Neural cell (in vitro differentiated cells): ENCODE data around the gene TSPAN31. TPM values are rescaled to one million over a fixed set of nuclear protein-coding genes. Genes with fewer than 3 reads are reported as not detected.

Source experiments
- H2AFZ ChIP-seq: fragments of 200-600, 300-800 bp; sonication (generic), shearing (Covaris generic); 2 replicates; pipeline ENCODE4 v1.6.0; 2014; ENCODE audit warnings: low read depth, mild to moderate bottlenecking, antibody characterized with exemption, low read length, moderate library complexity
- H3F3A ChIP-seq: fragments of 200-600 bp; shearing (Covaris generic); 2 replicates; pipeline ENCODE4 v1.6.1; 2016; ENCODE audit warnings: mild to moderate bottlenecking, moderate library complexity, mixed read lengths, antibody characterized with exemption, low read length; ENCODE audit not compliant: insufficient read depth, poor library complexity, severe bottlenecking
- H3K27ac ChIP-seq: fragments of 200-600, 300-800 bp; sonication (generic), shearing (Covaris generic); 2 replicates; pipeline ENCODE4 v1.5.1; 2014; ENCODE audit warnings: mild to moderate bottlenecking, low read length, moderate library complexity
- H3K27me3 ChIP-seq: fragments of 300-800, 200-600 bp; sonication (generic), shearing (Covaris generic); 2 replicates; pipeline ENCODE4 v1.6.0; 2014; ENCODE audit warnings: mild to moderate bottlenecking, low read depth, low read length, moderate library complexity; ENCODE audit not compliant: insufficient read depth
- H3K36me3 ChIP-seq: fragments of 300-800, 200-600 bp; sonication (generic), shearing (Covaris generic); 2 replicates; pipeline ENCODE4 v1.5.1; 2014; ENCODE audit warnings: mild to moderate bottlenecking, antibody characterized with exemption, low read length, moderate library complexity; ENCODE audit not compliant: insufficient read depth
- H3K4me2 ChIP-seq: fragments of 300-800, 200-600 bp; sonication (generic), shearing (Covaris generic); 2 replicates; pipeline ENCODE4 v1.6.0; 2014; ENCODE audit warnings: mild to moderate bottlenecking, low read length
- H3K4me3 ChIP-seq: fragments of 300-800, 200-600 bp; sonication (generic), shearing (Covaris generic); 2 replicates; pipeline ENCODE4 v1.5.1; 2014; ENCODE audit warnings: mild to moderate bottlenecking, low read length, moderate library complexity
- H3K79me2 ChIP-seq: fragments of 200-600 bp; shearing (Covaris generic); replicated peaks from 2 replicates; pipeline ENCODE4 v1.6.0; 2014; ENCODE audit warnings: mild to moderate bottlenecking, low read length, moderate library complexity; ENCODE audit not compliant: insufficient read depth
- H3K9ac ChIP-seq: fragments of 300-800, 200-600 bp; sonication (generic), shearing (Covaris generic); 2 replicates; pipeline ENCODE4 v1.6.1; 2016; ENCODE audit warnings: mild to moderate bottlenecking, low read length, mixed read lengths
- H3K9me2 ChIP-seq: fragments of 200-600 bp; shearing (Covaris generic); 2 replicates; pipeline ENCODE4 v1.6.1; 2016; ENCODE audit warnings: mild to moderate bottlenecking, low read length, mixed read lengths; ENCODE audit not compliant: insufficient read depth
- H3K9me3 ChIP-seq: fragments of 200-600, 300-800 bp; sonication (generic), shearing (Covaris generic); 2 replicates; pipeline ENCODE4 v1.6.1; 2016; ENCODE audit warnings: mild to moderate bottlenecking, mixed run types, low read length, moderate library complexity, mixed read lengths
- H4K20me1 ChIP-seq: fragments of 200-600 bp; shearing (Covaris generic); 2 replicates; pipeline ENCODE4 v1.6.1; 2016; ENCODE audit warnings: mild to moderate bottlenecking, mixed run types; ENCODE audit not compliant: insufficient read depth
- EP300 ChIP-seq: fragments of 450-650 bp; conservative IDR thresholded peaks from 2 replicates; pipeline ENCODE4 v1.6.1; 2014; ENCODE audit warnings: antibody characterized with exemption, mild to moderate bottlenecking, moderate library complexity; ENCODE audit not compliant: poor library complexity, severe bottlenecking
- EZH2 ChIP-seq: fragments of 200-600, 300-800 bp; shearing (Covaris generic), sonication (generic); IDR thresholded peaks from 2 replicates; pipeline ENCODE4 v1.6.1; 2014; ENCODE audit warnings: antibody characterized with exemption, low read length, borderline replicate concordance, mild to moderate bottlenecking; ENCODE audit not compliant: insufficient read depth, poor library complexity, severe bottlenecking
- MXI1 ChIP-seq: fragments of 450-650 bp; conservative IDR thresholded peaks from 2 replicates; pipeline ENCODE4 v1.6.1; 2014; ENCODE audit warnings: antibody characterized with exemption, mild to moderate bottlenecking; ENCODE audit not compliant: poor library complexity, severe bottlenecking
- POLR2AphosphoS5 ChIP-seq: IDR thresholded peaks from 2 replicates; pipeline ENCODE4 v1.6.1; 2012
- RAD21 ChIP-seq: fragments of 450-650 bp; conservative IDR thresholded peaks from 2 replicates; pipeline ENCODE4 v1.6.1; 2014; ENCODE audit warnings: antibody characterized with exemption, mild to moderate bottlenecking, moderate library complexity
- REST ChIP-seq: IDR thresholded peaks from 2 replicates; pipeline ENCODE4 v1.6.1; 2012; ENCODE audit warnings: borderline replicate concordance
- SMC3 ChIP-seq: fragments of 450-650 bp; conservative IDR thresholded peaks from 2 replicates; pipeline ENCODE4 v1.6.1; 2014; ENCODE audit warnings: antibody characterized with exemption, mild to moderate bottlenecking, moderate library complexity; ENCODE audit not compliant: poor library complexity
- TAF1 ChIP-seq: IDR thresholded peaks from 2 replicates; pipeline ENCODE4 v1.6.1; 2012; ENCODE audit warnings: low read depth
- polyA plus RNA-seq: library from polyadenylated mRNA; depleted of rRNA; stranded (reverse); fragments of >200 nt; gene quantifications from 2 replicates; pipeline ENCODE4 v1.2.3, GENCODE V29; 2014
- TF ChIP-seq, protein P1 (sequence below): fragments of 450-650 bp; IDR thresholded peaks from 2 replicates; pipeline ENCODE4 v1.5.1; 2014; ENCODE audit warnings: antibody characterized with exemption, mild to moderate bottlenecking, moderate library complexity; ENCODE audit not compliant: poor library complexity, severe bottlenecking

Gene TSPAN31
- polyA plus RNA-seq, 1 donor from 2014 or later, result 85.3 TPM

DNA sequence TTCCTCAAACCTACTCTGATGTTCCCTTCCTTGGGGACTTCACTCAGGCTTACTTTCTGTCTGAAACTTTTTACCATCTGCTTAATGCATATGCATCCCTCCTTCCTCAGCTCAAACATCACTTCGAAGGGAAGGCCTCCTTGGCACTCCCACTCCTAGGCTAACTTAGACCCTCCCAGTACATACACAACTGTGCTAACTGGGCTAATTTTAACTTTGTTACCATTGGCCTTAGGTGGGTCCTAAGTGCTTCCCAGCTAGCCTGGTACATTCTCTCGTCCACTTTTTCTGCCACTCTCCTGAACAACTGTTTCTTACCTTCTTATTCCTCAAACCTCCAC, 31.4 kb downstream of the TSPAN31 start:
- no peak overlapping the region for H3K9ac ChIP-seq
- no peak overlapping the region for H3K4me3 ChIP-seq
- H3K9me3 ChIP-seq, result no peaks in the 10 kb centered on the region
- no peaks in the 10 kb centered on the region for H3K36me3 ChIP-seq
- TF ChIP-seq EZH2 (no peak), REST (no peak), EP300 (no peak), RAD21 (no peak), POLR2AphosphoS5 (no peak), SMC3 (no peak), TAF1 (no peak), MXI1 (no peak)
- TF ChIP-seq, protein P1, sequence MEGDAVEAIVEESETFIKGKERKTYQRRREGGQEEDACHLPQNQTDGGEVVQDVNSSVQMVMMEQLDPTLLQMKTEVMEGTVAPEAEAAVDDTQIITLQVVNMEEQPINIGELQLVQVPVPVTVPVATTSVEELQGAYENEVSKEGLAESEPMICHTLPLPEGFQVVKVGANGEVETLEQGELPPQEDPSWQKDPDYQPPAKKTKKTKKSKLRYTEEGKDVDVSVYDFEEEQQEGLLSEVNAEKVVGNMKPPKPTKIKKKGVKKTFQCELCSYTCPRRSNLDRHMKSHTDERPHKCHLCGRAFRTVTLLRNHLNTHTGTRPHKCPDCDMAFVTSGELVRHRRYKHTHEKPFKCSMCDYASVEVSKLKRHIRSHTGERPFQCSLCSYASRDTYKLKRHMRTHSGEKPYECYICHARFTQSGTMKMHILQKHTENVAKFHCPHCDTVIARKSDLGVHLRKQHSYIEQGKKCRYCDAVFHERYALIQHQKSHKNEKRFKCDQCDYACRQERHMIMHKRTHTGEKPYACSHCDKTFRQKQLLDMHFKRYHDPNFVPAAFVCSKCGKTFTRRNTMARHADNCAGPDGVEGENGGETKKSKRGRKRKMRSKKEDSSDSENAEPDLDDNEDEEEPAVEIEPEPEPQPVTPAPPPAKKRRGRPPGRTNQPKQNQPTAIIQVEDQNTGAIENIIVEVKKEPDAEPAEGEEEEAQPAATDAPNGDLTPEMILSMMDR, result no peak
- H4K20me1 ChIP-seq, result no peaks in the 10 kb centered on the region
- H3K27me3 ChIP-seq, result no peaks in the 10 kb centered on the region
- H2AFZ ChIP-seq, result no peak overlapping the region
- H3K9me2 ChIP-seq, result no peaks in the 10 kb centered on the region
- no peak overlapping the region for H3K27ac ChIP-seq
- no peaks in the 10 kb centered on the region for H3F3A ChIP-seq
- H3K4me2 ChIP-seq, result no peak overlapping the region
- no peaks in the 10 kb centered on the region for H3K79me2 ChIP-seq

- TF ChIP-seq EP300, result no peak
- no peak for TF ChIP-seq MXI1
- TF ChIP-seq EZH2, result no peak
- no peak for TF ChIP-seq SMC3
- TF ChIP-seq, protein P1, result no peak
- no peak for TF ChIP-seq REST
- TF ChIP-seq RAD21, result no peak
- TF ChIP-seq TAF1, result no peak
- no peak for TF ChIP-seq POLR2AphosphoS5
- no peaks in the 10 kb centered on the region for H3K9me2 ChIP-seq
- H3K4me2 ChIP-seq, result no peak overlapping the region
- H2AFZ ChIP-seq, result no peak overlapping the region
- no peaks in the 10 kb centered on the region for H3K79me2 ChIP-seq
- H3K27ac ChIP-seq, result no peak overlapping the region
- H3K9ac ChIP-seq, result no peak overlapping the region
- no peaks in the 10 kb centered on the region for H3K36me3 ChIP-seq
- no peaks in the 10 kb centered on the region for H3K9me3 ChIP-seq
- H3K27me3 ChIP-seq, result no peaks in the 10 kb centered on the region
- no peaks in the 10 kb centered on the region for H4K20me1 ChIP-seq
- H3K4me3 ChIP-seq, result no peak overlapping the region
- no peaks in the 10 kb centered on the region for H3F3A ChIP-seq
Measured at GRCh38 chr12:57777367-57777766, 32.5 kb downstream of the TSPAN31 start.
